NCI-H2081 treated with DMSO at 0.1 percent for 48 hours (cell line): ENCODE results near the gene ITGA5.
"Not testable (repeated sequence)": the region's sequence is repeated elsewhere in the genome, so short reads cannot be mapped to it uniquely, and the experiment has no call there.

ENCODE experiments used
- DNase-seq: peaks from one replicate; lab custom pipeline; 2025; lab: John Stamatoyannopoulos, UW

ITGA5 gene

GRCh38 chr12:54371328-54372112, 47.5 kb downstream of the ITGA5 start:
- DNase-seq, result peak; percentile 58

- DNase-seq, result no peak
Observed at GRCh38 chr12:54370171-54370730, 48.8 kb downstream of the ITGA5 start.

- no peak for DNase-seq
Observed at GRCh38 chr12:54369597-54370131, 49.4 kb downstream of the ITGA5 start.

GRCh38 chr12:54368709-54369596, 50.1 kb downstream of the ITGA5 start:
- peak; percentile 60 for DNase-seq

- DNase-seq, result no peak
Observed at GRCh38 chr12:54368025-54368708, 50.9 kb downstream of the ITGA5 start.

- no peak for DNase-seq
Observed at GRCh38 chr12:54364413-54364812, 54.7 kb downstream of the ITGA5 start, which contains the start of gene GPR84. TSS of gene GPR84 (minus strand) at chr12:54364486. CDS start at chr12:54363851, 635 bp downstream.

- no peak for DNase-seq
Observed at GRCh38 chr12:54363618-54364017, 55.4 kb downstream of the ITGA5 start.

GRCh38 chr12:54363047-54363446, 56.0 kb downstream of the ITGA5 start:
- no peak for DNase-seq

- DNase-seq, result peak; percentile 62
Observed at GRCh38 chr12:54360717-54361456, 58.2 kb downstream of the ITGA5 start.

GRCh38 chr12:54359762-54360351, 59.2 kb downstream of the ITGA5 start:
- DNase-seq, result no peak

- peak; percentile 97 for DNase-seq
Observed at GRCh38 chr12:54358945-54359761, 59.9 kb downstream of the ITGA5 start.

- DNase-seq, result peak; percentile 45
Observed at GRCh38 chr12:54358191-54358944, 60.7 kb downstream of the ITGA5 start.

- DNase-seq, result no peak
Observed at GRCh38 chr12:54357506-54358190, 61.4 kb downstream of the ITGA5 start.

GRCh38 chr12:54356951-54357356, 62.1 kb downstream of the ITGA5 start:
- no peak for DNase-seq

GRCh38 chr12:54356228-54356627, 62.8 kb downstream of the ITGA5 start:
- no peak for DNase-seq

- no peak for DNase-seq
Observed at GRCh38 chr12:54355104-54355815, 63.8 kb downstream of the ITGA5 start.

- not testable (repeated sequence) for DNase-seq
Observed at GRCh38 chr12:54354271-54354670, 64.8 kb downstream of the ITGA5 start.
